Activated naive CD4-positive, alpha-beta T cell treated with anti-CD3 and anti-CD28 coated beads for 36 hours (primary cell): ENCODE data around the gene CDK19. TPM values are rescaled to one million over a fixed set of nuclear protein-coding genes. Genes with fewer than 3 reads are reported as not detected.

Experiments used
- CTCF ChIA-PET: fragments of 350-600 bp; sonication (Branson Sonifier 250); formaldehyde crosslinking; loops from one replicate; lab custom pipeline; 2021; ENCODE audit warnings: antibody characterized with exemption; lab: Charles Lee
- DNase-seq: peaks from one replicate; pipeline ENCODE4 v3.0.0-alpha.2; 2020
- H3K27ac Mint-ChIP-seq: one replicate; pipeline ENCODE4 v1.8.0; 2021; ENCODE audit warnings: mild to moderate bottlenecking, mixed read lengths
- H3K27me3 Mint-ChIP-seq: one replicate; pipeline ENCODE4 v1.8.0; 2021; ENCODE audit warnings: low read depth, mixed read lengths
- H3K36me3 Mint-ChIP-seq: one replicate; pipeline ENCODE4 v1.8.0; 2021; ENCODE audit warnings: low read depth, mixed read lengths
- H3K4me1 Mint-ChIP-seq: one replicate; pipeline ENCODE4 v1.8.0; 2021; ENCODE audit warnings: low read depth, mixed read lengths
- H3K4me3 Mint-ChIP-seq: one replicate; pipeline ENCODE4 v1.8.0; 2021; ENCODE audit warnings: mild to moderate bottlenecking, moderate library complexity, mixed read lengths
- H3K9me3 Mint-ChIP-seq: one replicate; pipeline ENCODE4 v1.8.0; 2021; ENCODE audit warnings: mixed read lengths
- intact Hi-C: fragments of 100-400 bp; cut with micrococcal nuclease; formaldehyde crosslinking; loops from one replicate; pipeline ENCODE4 v1.15.1; 2023
- total RNA-seq, 2 experiments: library from RNA; stranded (reverse); gene quantifications; one replicate each; pipeline ENCODE4 v1.2.3, GENCODE V29; 2021

Gene CDK19
- total RNA-seq, 2 experiments from 2014 or later = 11.0 to 11.7 TPM

- H3K36me3 Mint-ChIP-seq = peaks cover 10% of the 10 kb centered on the region
- no peak for DNase-seq
- no peaks in the 10 kb centered on the region for H3K27me3 Mint-ChIP-seq
- CTCF ChIA-PET = interaction anchor here (0.6 to 1.1 kb wide), 2 partner anchors 17 to 151 kb away, joined by 3 to 5 read pairs; no protein-coding TSS in a partner anchor
- no peak overlapping the region for H3K4me3 Mint-ChIP-seq
- H3K27ac Mint-ChIP-seq = no peak overlapping the region
- H3K9me3 Mint-ChIP-seq = peaks cover 3% of the 10 kb centered on the region
- intact Hi-C loops = loop anchor here (5.0 kb wide), 1 partner anchor 138 kb away; no protein-coding TSS in a partner anchor
- H3K4me1 Mint-ChIP-seq = no peaks in the 10 kb centered on the region
Observed at GRCh38 chr6:110664933-110665332, 150.3 kb downstream of the CDK19 start.

DNA sequence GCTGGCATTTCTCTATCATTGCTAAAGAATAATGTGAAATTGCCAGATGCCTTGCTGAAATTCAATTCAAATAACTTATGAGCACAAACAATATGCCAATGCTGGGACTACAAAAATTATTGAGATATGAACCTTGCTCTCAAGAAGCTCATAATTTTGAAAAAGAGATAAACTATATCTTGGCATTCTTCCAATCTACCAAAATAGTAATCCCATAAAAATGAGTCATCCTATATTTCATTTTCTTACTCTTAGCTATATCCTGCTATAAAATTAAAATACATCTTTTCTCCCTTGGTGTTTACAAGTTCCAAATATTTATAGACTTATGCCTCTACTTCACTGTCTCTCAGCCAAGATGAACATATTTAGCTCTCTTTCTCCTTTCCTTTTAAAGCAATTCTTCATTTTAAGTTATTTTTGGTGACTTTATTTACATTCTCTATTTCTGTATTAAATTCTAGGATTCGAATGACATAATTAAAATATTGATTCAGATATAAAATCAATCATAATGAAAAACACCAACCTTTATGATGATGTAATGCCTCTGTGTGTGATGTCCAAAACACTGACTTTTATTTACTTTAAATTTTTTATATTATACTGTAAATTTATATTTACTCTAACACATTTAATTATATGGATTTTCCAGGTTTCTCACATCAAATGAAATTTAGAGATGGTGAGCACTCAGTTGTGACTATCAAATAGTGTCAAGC lies 152.6 kb downstream of the CDK19 start:
- no peak overlapping the region for H3K27ac Mint-ChIP-seq
- H3K4me1 Mint-ChIP-seq = no peaks in the 10 kb centered on the region
- no peaks in the 10 kb centered on the region for H3K27me3 Mint-ChIP-seq
- no peak for DNase-seq
- CTCF ChIA-PET = interaction anchor here (0.7 to 1.2 kb wide), 3 partner anchors 12 to 365 kb away, joined by 3 read pairs; no protein-coding TSS in a partner anchor
- intact Hi-C loops = no loop called here
- H3K4me3 Mint-ChIP-seq = no peak overlapping the region
- H3K9me3 Mint-ChIP-seq = peaks cover 3% of the 10 kb centered on the region
- H3K36me3 Mint-ChIP-seq = peaks cover 10% of the 10 kb centered on the region

GRCh38 chr6:110661414-110661813 lies 153.9 kb downstream of the CDK19 start:
- CTCF ChIA-PET = interaction anchor here (1.2 kb wide), 1 partner anchor 366 kb away, joined by 3 read pairs; no protein-coding TSS in a partner anchor
- Mint-ChIP-seq H3K4me3 (no peak overlapping the region), H3K36me3 (peaks cover 10% of the 10 kb centered on the region), H3K9me3 (peaks cover 3% of the 10 kb centered on the region), H3K27me3 (no peaks in the 10 kb centered on the region), H3K27ac (no peak overlapping the region), H3K4me1 (no peaks in the 10 kb centered on the region)
- no peak for DNase-seq
- intact Hi-C loops = no loop called here

- Mint-ChIP-seq H3K4me3 (no peak overlapping the region), H3K36me3 (peaks cover 11% of the 10 kb centered on the region), H3K27me3 (no peaks in the 10 kb centered on the region), H3K4me1 (no peaks in the 10 kb centered on the region), H3K27ac (no peak overlapping the region), H3K9me3 (peaks cover 3% of the 10 kb centered on the region)
- intact Hi-C loops = no loop called here
- no peak for DNase-seq
- CTCF ChIA-PET = no interaction called here
Observed at GRCh38 chr6:110660066-110660655, 155.1 kb downstream of the CDK19 start.

GRCh38 chr6:110658631-110659211 lies 156.5 kb downstream of the CDK19 start:
- intact Hi-C loops = no loop called here
- H3K27ac Mint-ChIP-seq = no peak overlapping the region
- no peak for DNase-seq
- peaks cover 3% of the 10 kb centered on the region for H3K9me3 Mint-ChIP-seq
- peaks cover 10% of the 10 kb centered on the region for H3K36me3 Mint-ChIP-seq
- H3K4me3 Mint-ChIP-seq = no peak overlapping the region
- CTCF ChIA-PET = no interaction called here
- H3K4me1 Mint-ChIP-seq = no peaks in the 10 kb centered on the region
- H3K27me3 Mint-ChIP-seq = no peaks in the 10 kb centered on the region

DNA sequence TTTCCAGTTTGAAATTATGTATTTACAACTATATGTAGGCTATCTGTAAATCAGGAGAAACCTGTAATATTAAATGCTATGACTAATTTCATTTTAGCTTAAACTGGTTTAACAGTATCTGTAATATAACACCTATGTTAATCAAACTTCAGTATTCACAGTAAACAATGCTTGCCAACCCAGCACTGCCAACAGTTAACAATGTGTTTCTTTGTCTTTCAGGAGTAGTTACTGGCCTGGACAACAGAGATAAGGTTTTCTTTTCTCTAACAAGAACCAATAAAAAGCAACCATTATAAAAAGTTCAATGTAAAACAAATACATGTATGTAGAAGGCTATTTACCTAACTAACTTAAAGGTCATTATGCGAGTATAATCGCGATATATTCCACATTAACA lies 158.8 kb downstream of the CDK19 start:
- H3K36me3 Mint-ChIP-seq = peaks cover 6% of the 10 kb centered on the region
- intact Hi-C loops = no loop called here
- H3K27ac Mint-ChIP-seq = no peak overlapping the region
- CTCF ChIA-PET = no interaction called here
- no peaks in the 10 kb centered on the region for H3K4me1 Mint-ChIP-seq
- DNase-seq = no peak
- H3K27me3 Mint-ChIP-seq = no peaks in the 10 kb centered on the region
- H3K4me3 Mint-ChIP-seq = no peak overlapping the region
- H3K9me3 Mint-ChIP-seq = peaks cover 3% of the 10 kb centered on the region

DNA sequence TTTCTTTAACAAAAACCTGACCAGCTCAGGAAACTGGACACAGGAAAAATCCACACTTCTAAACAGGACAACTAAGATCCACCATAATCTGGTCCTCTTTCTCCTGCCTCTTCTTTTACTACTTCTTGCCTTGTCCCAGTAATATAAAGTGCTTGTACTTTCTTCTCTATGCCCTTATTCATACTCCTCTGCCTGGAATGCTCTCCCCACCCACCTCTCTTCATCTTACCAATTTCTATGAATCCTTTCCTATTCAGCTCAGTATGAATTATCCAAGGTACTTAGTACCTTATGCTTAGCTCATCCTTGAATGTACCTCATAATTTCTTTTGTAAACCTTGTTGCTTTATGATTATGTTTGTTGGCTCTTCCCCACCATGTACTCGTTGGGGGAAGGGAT lies 159.4 kb downstream of the CDK19 start:
- Mint-ChIP-seq H3K4me3 (no peak overlapping the region), H3K9me3 (peaks cover 3% of the 10 kb centered on the region), H3K27me3 (no peaks in the 10 kb centered on the region), H3K36me3 (peaks cover 4% of the 10 kb centered on the region), H3K27ac (no peak overlapping the region), H3K4me1 (no peaks in the 10 kb centered on the region)
- intact Hi-C loops = no loop called here
- CTCF ChIA-PET = no interaction called here
- no peak for DNase-seq

- intact Hi-C loops = no loop called here
- Mint-ChIP-seq H3K9me3 (no peaks in the 10 kb centered on the region), H3K4me3 (no peak overlapping the region), H3K4me1 (no peaks in the 10 kb centered on the region), H3K27me3 (no peaks in the 10 kb centered on the region), H3K27ac (no peak overlapping the region), H3K36me3 (peaks cover 2% of the 10 kb centered on the region)
- no peak for DNase-seq
- CTCF ChIA-PET = interaction anchor here (0.6 to 1.2 kb wide), 4 partner anchors 21 to 808 kb away, joined by 3 to 4 read pairs (median 3); no protein-coding TSS in a partner anchor
Observed at GRCh38 chr6:110654096-110654820, 161.0 kb downstream of the CDK19 start.

- H3K4me1 Mint-ChIP-seq = no peaks in the 10 kb centered on the region
- intact Hi-C loops = no loop called here
- no peak for DNase-seq
- H3K9me3 Mint-ChIP-seq = no peaks in the 10 kb centered on the region
- CTCF ChIA-PET = interaction anchor here (1.0 kb wide), 1 partner anchor 225 kb away, joined by 4 read pairs; no protein-coding TSS in a partner anchor
- H3K36me3 Mint-ChIP-seq = peaks cover 3% of the 10 kb centered on the region
- no peak overlapping the region for H3K4me3 Mint-ChIP-seq
- H3K27ac Mint-ChIP-seq = no peak overlapping the region
- no peaks in the 10 kb centered on the region for H3K27me3 Mint-ChIP-seq
Observed at GRCh38 chr6:110653381-110653780, 161.9 kb downstream of the CDK19 start.

DNA sequence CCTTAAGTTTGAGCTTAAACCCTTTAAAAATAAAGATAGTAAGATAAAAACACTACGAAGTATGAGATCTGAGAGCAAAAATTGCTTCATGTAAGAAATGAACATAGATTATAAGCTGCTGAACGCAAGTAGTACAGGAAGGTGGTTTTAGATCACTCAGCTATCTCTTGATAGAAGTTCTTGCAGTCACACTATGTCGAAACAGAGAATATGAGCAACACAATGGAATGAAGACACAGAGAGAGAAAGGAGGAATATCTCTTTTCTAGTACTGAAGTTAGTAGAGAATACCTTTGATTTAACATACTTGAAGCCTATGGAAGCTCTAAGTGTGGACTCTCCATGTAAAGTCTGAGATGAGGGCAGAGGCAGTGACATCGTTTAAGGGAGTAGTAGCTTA lies 162.7 kb downstream of the CDK19 start:
- Mint-ChIP-seq H3K36me3 (peaks cover 3% of the 10 kb centered on the region), H3K4me3 (no peak overlapping the region), H3K27me3 (no peaks in the 10 kb centered on the region), H3K4me1 (no peaks in the 10 kb centered on the region), H3K27ac (no peak overlapping the region), H3K9me3 (no peaks in the 10 kb centered on the region)
- DNase-seq = no peak
- CTCF ChIA-PET = interaction anchor here (1.0 to 1.1 kb wide), 2 partner anchors 40 to 226 kb away, joined by 3 to 4 read pairs; no protein-coding TSS in a partner anchor
- intact Hi-C loops = no loop called here

GRCh38 chr6:110650755-110651154 lies 164.5 kb downstream of the CDK19 start:
- Mint-ChIP-seq H3K9me3 (no peaks in the 10 kb centered on the region), H3K27ac (no peak overlapping the region), H3K4me3 (no peak overlapping the region), H3K4me1 (no peaks in the 10 kb centered on the region), H3K36me3 (peaks cover 7% of the 10 kb centered on the region), H3K27me3 (no peaks in the 10 kb centered on the region)
- DNase-seq = no peak
- intact Hi-C loops = no loop called here
- CTCF ChIA-PET = no interaction called here

- Mint-ChIP-seq H3K36me3 (peaks cover 7% of the 10 kb centered on the region), H3K27me3 (no peaks in the 10 kb centered on the region), H3K4me1 (no peaks in the 10 kb centered on the region), H3K4me3 (no peak overlapping the region), H3K27ac (no peak overlapping the region), H3K9me3 (no peaks in the 10 kb centered on the region)
- intact Hi-C loops = no loop called here
- no peak for DNase-seq
- CTCF ChIA-PET = interaction anchor here (0.7 kb wide), 1 partner anchor 202 kb away, joined by 3 read pairs; no protein-coding TSS in a partner anchor
Observed at GRCh38 chr6:110649704-110650103, 165.6 kb downstream of the CDK19 start.
